ENCODE data around the gene EBPL.

DNA sequence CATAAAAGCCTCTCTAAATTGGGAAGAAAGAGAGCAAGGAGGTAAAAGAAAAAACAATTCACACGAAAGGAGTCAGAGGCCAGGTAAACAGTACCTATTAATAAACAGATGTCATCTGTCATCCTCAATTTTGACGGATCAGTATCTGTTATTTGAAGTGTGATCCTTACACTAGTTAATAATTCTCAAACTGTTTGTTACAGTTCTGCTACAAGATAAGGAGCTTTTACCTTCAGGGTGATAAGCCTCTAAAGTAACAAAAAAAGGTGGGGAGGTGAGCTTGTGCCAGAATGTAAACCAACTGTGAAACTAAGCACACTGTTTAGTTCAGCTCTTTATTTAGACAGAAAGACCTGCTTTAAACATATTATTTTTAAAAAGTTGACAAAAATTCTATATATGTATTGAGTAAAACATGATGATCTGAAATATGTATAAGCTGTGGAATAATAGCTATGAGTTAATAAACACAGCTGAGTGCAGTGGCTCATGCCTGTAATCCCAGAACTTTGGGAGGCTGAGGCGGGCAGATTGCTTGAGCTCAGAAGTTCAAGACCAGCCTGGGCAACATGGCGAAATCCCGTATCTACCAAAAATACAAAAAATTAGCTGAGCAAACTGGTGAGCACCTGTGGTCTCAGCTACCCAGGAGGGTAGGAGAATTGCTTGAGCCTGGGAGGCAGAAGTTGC lies 48.4 kb upstream of the EBPL start:
- TF ChIP-seq, protein P1, sequence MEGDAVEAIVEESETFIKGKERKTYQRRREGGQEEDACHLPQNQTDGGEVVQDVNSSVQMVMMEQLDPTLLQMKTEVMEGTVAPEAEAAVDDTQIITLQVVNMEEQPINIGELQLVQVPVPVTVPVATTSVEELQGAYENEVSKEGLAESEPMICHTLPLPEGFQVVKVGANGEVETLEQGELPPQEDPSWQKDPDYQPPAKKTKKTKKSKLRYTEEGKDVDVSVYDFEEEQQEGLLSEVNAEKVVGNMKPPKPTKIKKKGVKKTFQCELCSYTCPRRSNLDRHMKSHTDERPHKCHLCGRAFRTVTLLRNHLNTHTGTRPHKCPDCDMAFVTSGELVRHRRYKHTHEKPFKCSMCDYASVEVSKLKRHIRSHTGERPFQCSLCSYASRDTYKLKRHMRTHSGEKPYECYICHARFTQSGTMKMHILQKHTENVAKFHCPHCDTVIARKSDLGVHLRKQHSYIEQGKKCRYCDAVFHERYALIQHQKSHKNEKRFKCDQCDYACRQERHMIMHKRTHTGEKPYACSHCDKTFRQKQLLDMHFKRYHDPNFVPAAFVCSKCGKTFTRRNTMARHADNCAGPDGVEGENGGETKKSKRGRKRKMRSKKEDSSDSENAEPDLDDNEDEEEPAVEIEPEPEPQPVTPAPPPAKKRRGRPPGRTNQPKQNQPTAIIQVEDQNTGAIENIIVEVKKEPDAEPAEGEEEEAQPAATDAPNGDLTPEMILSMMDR (IDR thresholded peaks at IDR 0.05): no peak
- TF ChIP-seq POLR2A (IDR thresholded peaks at IDR 0.05): no peak
